Left hindlimb (tissue), 1 donor: ENCODE measurements around the gene SUCLA2.

Experiments used
- DNase-seq: peaks from one replicate; pipeline ENCODE4 v3.0.0-alpha.2; 2018

Gene SUCLA2

GRCh38 chr13:47898080-47898479 is 103.0 kb downstream of the SUCLA2 start:
- no peak for DNase-seq

DNA sequence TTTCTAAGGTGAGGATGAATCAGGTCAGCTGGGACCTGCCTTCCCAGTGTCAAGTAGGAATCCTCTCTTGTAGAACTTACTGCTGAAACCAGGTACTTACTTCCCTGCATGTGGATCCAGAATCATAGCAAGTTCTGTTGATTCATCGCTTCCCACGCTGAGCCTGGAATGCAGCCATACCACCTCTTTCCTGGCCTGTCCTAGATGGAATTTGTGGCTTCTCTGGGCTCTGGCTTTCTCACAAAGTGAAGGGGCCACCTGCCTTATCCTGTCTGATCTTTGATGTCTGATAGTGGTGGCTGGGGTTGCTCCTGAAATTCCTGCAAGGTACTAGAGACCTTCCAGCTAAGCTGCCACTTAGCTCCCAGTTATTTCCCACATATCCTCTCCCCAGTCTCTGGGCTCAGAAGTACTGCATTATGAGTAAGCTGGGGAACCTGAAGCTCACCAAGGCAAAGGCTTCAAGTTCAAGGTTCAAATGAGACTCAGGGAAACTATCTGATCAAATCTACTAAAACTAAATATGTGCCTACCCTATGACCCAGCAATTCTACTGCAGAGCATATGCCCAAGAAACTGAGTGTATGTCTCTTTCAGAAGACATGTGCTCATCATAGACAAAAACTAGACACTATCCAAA is 103.5 kb downstream of the SUCLA2 start:
- no peak for DNase-seq

- no peak for DNase-seq
Observed at GRCh38 chr13:47896546-47896945, 104.5 kb downstream of the SUCLA2 start.

DNA sequence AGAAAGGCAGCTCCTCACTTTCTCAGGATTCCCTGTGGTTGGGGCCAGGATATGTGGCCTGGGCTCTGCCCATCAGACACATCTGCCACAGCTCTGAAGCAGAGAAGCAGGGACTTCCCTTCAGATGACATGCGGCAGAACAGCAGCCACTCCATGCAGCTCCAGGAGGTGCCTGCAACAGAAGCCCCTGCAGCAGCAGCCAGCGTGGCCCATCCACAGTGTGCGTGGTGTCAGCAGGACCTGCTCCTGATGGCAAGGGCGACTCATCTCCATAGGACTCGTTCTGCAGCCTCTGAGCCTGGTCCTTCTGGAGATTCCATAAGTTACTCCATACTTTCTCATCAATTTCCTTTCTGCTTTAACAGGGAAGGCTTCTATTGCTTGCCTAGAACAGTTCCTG is 105.0 kb downstream of the SUCLA2 start:
- DNase-seq, result no peak

GRCh38 chr13:47893527-47893926 is 107.5 kb downstream of the SUCLA2 start:
- DNase-seq, result no peak
